ENCODE results near the gene IFNGR1. TPM values are rescaled to one million over a fixed set of nuclear protein-coding genes. Genes with fewer than 3 reads are reported as not detected.

Gene IFNGR1
- total RNA-seq, 1 donor from 2014 or later: 60.5 TPM

DNA sequence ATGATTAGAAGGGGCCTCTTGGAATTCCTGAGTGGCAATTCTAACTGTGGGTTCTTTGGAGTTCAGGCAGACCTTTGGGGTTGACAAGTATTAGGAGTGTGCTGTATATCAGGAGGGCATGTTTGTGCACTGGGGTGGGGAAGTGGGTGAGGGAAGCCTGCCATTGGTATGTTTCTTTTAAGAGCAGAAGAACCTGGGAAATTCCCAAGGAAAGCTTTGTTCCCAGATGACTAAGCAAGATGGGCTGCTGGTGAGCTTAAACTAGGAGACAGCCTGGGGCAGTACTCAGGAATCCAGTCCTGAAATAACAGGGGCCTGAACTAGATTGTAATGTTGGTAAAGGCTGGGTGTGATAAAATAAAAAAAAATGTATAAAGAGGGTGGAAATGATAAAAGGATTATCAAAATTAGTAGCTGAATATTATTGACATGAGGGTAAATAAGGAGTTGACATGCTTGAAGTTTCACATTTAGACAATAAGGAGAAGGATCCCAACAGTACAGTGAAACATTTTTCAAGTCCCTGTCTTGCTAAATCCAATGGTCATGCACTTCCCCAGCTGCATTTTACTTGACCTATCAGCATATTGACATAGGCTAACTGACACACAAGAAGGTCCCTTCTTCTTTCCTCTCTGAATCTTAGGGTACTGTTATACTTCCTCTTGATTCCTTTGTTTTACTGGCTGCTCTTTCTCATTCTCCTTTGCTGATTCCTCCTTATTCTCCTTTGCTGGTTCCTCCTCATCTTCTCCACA lies 18.4 kb upstream of the IFNGR1 start:
- intact Hi-C loops (cut with micrococcal nuclease): no loop called here
- ATAC-seq (ENCODE audit: low read depth) (no peak), DNase-seq (no peak)
- H3K9me3 Mint-ChIP-seq: peaks cover 5% of the 10 kb centered on the region
- no peaks in the 10 kb centered on the region for H3K27me3 Mint-ChIP-seq
- H3K27ac Mint-ChIP-seq: no peak overlapping the region
- no peak overlapping the region for H3K4me3 Mint-ChIP-seq
- TF ChIP-seq, protein P1, sequence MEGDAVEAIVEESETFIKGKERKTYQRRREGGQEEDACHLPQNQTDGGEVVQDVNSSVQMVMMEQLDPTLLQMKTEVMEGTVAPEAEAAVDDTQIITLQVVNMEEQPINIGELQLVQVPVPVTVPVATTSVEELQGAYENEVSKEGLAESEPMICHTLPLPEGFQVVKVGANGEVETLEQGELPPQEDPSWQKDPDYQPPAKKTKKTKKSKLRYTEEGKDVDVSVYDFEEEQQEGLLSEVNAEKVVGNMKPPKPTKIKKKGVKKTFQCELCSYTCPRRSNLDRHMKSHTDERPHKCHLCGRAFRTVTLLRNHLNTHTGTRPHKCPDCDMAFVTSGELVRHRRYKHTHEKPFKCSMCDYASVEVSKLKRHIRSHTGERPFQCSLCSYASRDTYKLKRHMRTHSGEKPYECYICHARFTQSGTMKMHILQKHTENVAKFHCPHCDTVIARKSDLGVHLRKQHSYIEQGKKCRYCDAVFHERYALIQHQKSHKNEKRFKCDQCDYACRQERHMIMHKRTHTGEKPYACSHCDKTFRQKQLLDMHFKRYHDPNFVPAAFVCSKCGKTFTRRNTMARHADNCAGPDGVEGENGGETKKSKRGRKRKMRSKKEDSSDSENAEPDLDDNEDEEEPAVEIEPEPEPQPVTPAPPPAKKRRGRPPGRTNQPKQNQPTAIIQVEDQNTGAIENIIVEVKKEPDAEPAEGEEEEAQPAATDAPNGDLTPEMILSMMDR (IDR thresholded peaks at IDR 0.05): no peak
- H3K4me1 Mint-ChIP-seq: peaks cover 46% of the 10 kb centered on the region
- CTCF ChIA-PET: no interaction called here
- POLR2A ChIA-PET: interaction anchor here (0.5 to 0.7 kb wide), 2 partner anchors 11 to 556 kb away, joined by 3 read pairs; no protein-coding TSS in a partner anchor
- H3K36me3 Mint-ChIP-seq (ENCODE audit: low read depth): no peaks in the 10 kb centered on the region

DNA sequence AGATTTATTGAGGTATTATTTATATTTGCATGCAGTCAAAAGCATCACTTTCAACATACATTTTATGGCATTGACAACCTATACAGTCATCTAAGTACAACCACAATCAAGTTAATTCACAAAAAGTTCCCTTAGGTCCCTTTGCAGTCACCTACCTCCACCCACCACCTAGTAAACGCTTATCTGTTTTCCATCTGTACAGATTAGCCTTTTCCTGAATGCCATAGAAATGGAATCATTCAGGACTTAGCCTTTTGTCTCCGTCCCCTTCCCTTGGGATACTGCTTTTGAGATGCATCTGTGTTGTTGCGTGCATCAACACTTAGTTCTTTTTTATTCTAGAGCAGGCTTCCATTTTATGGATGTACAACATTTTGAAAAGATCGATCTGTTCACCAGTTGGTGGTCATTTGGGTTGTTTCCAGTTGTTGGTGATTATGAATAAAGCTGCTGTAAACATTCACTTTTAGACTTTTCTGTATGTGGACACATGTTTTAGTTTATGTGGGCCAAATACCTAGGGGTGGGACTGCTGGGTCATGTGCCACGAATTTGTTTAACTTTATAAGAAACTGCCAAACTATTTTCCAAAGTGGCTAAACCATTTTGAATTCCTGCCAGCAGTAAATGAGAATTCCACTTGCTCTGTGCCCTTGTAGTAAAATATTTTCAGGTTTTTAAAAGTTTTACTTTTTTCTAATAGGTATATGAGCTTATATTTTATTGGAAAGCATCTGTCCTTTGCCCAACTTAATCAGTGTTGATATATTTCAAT lies 17.6 kb upstream of the IFNGR1 start:
- Mint-ChIP-seq H3K4me1 (peaks cover 53% of the 10 kb centered on the region), H3K36me3 (ENCODE audit: low read depth) (no peaks in the 10 kb centered on the region), H3K9me3 (peaks cover 5% of the 10 kb centered on the region), H3K27me3 (no peaks in the 10 kb centered on the region), H3K27ac (peak overlapping the region; percentile 35), H3K4me3 (no peak overlapping the region)
- TF ChIP-seq, protein P1 (IDR thresholded peaks at IDR 0.05): no peak
- DNase-seq: no peak
- POLR2A ChIA-PET: interaction anchor here (0.5 to 0.9 kb wide), 3 partner anchors 12 to 555 kb away, joined by 3 read pairs; no protein-coding TSS in a partner anchor
- ATAC-seq (ENCODE audit: low read depth): no peak
- CTCF ChIA-PET: no interaction called here
- intact Hi-C loops (cut with micrococcal nuclease): no loop called here

DNA sequence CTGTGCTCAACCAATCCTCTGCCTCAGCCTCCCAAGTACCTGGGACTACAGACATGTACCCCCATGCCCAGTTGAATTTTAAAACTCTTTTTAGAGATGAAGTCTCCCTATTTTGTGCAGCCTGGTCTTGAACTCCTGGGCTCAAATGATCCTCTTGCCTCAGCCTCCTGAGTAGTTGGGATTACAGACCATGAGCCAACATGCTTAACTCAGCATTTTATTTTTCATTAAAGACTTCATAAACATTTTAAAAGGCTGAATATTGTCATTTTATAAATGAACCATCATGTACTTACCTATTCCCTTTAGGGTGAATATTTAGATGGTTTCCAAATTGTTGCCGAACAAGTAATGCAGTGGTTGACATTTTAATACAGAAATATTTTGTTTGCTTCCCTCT lies 16.5 kb upstream of the IFNGR1 start:
- intact Hi-C loops (cut with micrococcal nuclease): no loop called here
- ATAC-seq (ENCODE audit: low read depth) (no peak), DNase-seq (no peak)
- Mint-ChIP-seq H3K36me3 (ENCODE audit: low read depth) (no peaks in the 10 kb centered on the region), H3K27ac (peak overlapping the region; percentile 50), H3K4me1 (peaks cover 63% of the 10 kb centered on the region), H3K4me3 (no peak overlapping the region), H3K27me3 (no peaks in the 10 kb centered on the region), H3K9me3 (peaks cover 5% of the 10 kb centered on the region)
- ChIA-PET POLR2A (interaction anchor here (3.0 kb wide), 1 partner anchor 13 kb away, joined by 29 read pairs; no protein-coding TSS in a partner anchor), CTCF (no interaction called here)
- TF ChIP-seq, protein P1 (IDR thresholded peaks at IDR 0.05): no peak

DNA sequence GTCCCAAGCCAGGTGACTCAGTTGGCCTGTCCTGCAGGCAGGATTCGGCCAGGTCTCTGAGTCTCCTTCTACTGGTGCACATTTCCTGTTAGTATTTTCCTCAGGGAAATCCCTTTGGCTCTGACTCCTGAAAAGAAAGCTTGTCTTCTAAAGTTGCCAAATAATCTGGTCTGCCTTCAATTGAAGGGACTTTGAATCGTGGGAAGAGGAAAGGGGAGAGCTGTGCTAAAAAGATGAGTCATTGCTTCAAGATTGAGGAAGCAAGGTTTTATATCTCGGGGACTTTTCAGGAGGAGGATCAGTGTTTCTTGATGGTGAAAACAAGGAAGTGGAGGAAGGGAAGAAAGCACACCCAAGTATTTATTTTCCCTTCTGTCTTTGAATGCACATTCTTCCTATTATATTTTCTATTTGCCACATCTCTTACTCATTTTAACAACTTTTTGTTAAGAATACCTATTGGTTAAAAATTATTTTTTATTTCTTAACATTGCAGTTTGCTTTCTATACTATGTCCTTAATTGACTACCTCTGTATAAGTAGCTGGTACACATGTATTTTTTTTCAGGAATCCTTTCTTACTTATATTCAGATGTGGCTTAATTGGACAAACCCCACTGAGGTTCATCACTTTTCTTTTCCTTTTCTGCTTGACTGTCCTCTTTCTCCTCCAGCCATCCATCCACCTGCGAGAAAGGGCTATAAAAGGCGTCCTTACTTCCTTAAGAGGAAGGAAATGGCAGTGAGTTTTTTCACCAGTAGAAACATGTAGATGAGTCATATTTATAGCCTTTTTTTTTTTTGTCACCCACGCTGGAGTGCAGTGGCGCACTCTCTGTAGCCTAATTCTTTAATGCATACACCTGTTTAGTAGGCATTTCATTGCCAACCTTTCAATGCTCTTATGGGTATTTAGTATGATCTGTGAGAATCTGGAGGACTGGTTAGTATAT lies 15.0 kb upstream of the IFNGR1 start:
- H3K36me3 Mint-ChIP-seq (ENCODE audit: low read depth): no peaks in the 10 kb centered on the region
- peak overlapping the region; percentile 80 for H3K27ac Mint-ChIP-seq
- DNase-seq (no peak), ATAC-seq (ENCODE audit: low read depth) (peak; percentile 76)
- H3K27me3 Mint-ChIP-seq: no peaks in the 10 kb centered on the region
- peak overlapping the region; percentile 73 for H3K4me3 Mint-ChIP-seq
- TF ChIP-seq, protein P1 (IDR thresholded peaks at IDR 0.05): no peak
- intact Hi-C loops (cut with micrococcal nuclease): loop anchor here (1.0 kb wide), 4 partner anchors 9 to 131 kb away; partner anchors contain the start of gene IFNGR1
- ChIA-PET POLR2A (interaction anchor here (0.6 to 3.0 kb wide), 9 partner anchors 8 to 132 kb away, joined by 3 to 29 read pairs (median 4); no protein-coding TSS in a partner anchor), CTCF (interaction anchor here (1.0 to 1.4 kb wide), 3 partner anchors 9 to 140 kb away, joined by 3 to 4 read pairs (median 3); no protein-coding TSS in a partner anchor)
- H3K9me3 Mint-ChIP-seq: peaks cover 5% of the 10 kb centered on the region
- H3K4me1 Mint-ChIP-seq: peaks cover 70% of the 10 kb centered on the region

Data from activated B cell treated with CpG ODN at 0.5 μM for 24 hours (primary cell).